K562 (cell line): ENCODE results near the gene KRT38. TPM values are rescaled to one million over a fixed set of nuclear protein-coding genes. Genes with fewer than 3 reads are reported as not detected.

ENCODE experiments used
- ATAC-seq: fragments of 200-7000 bp; cut with Tn5 transposase; 3 replicates; pipeline ENCODE4 v1.9.1; 2020; ENCODE audit warnings: moderate library complexity
- BruUV-seq: library from RNA; stranded (reverse); fragments of 400-500 nt; replicated peaks from 2 replicates; lab custom pipeline; 2021; lab: Mats Ljungman, UMichigan
- CTCF ChIA-PET: fragments of 300-600 bp; formaldehyde crosslinking; extraction: SDS; loops from one replicate; lab custom pipeline; 2021; ENCODE audit warnings: low intra/inter-chr PET ratio; lab: Yijun Ruan, JAX
- POLR2A ChIA-PET: fragments of 300-600, 350-650 bp; sonication (Branson Sonifier 250); formaldehyde crosslinking; extraction: SDS; loops from one replicate; lab custom pipeline; 2021; ENCODE audit warnings: antibody characterized with exemption, inconsistent platforms; lab: Yijun Ruan, JAX
- DNase-seq, 4 experiments: peaks; one replicate each; pipeline versions ENCODE4 v3.0.0 to v3.0.0-alpha.2; 2011 to 2018; ENCODE audit warnings: low spot score in 3 of 4, mixed read lengths in 3 of 4; ENCODE audit errors: extremely low read depth in 1 of 4
- FAIRE-seq: peaks from 2 replicates; lab custom pipeline; 2011; peaks lifted over from hg19 to GRCh38; lab: Jason Lieb, UNC
- H2AFZ ChIP-seq: 2 replicates; pipeline ENCODE4 v1.6.0; 2011; ENCODE audit warnings: low read depth, low read length, control low read depth, inconsistent platforms
- H3K27ac ChIP-seq: fragments of 200-600 bp; 3 replicates; pipeline ENCODE4 v1.8.0; 2011; ENCODE audit warnings: low read depth, mild to moderate bottlenecking, control low read depth, inconsistent platforms, low read length, moderate library complexity, mixed read lengths; ENCODE audit errors: extremely low read depth
- H3K27me3 ChIP-seq, 2 experiments: fragments of 300-600 bp in 1 of 2; 2 replicates in 1 of 2; 3 replicates in 1 of 2; pipeline versions ENCODE4 v1.6.0 to v1.8.0; 2011; ENCODE audit warnings: inconsistent platforms in 2 of 2, low read length in 2 of 2, mild to moderate bottlenecking in 1 of 2, mixed read lengths in 1 of 2, moderate library complexity in 1 of 2; ENCODE audit not compliant: control insufficient read depth in 2 of 2, insufficient read depth in 2 of 2
- H3K36me3 ChIP-seq: fragments of 300-600 bp; 3 replicates; pipeline ENCODE4 v1.8.0; 2011; ENCODE audit warnings: mild to moderate bottlenecking, low read length, inconsistent platforms; ENCODE audit not compliant: control insufficient read depth, insufficient read depth
- H3K4me1 ChIP-seq, 2 experiments: fragments of 200-600 bp in 1 of 2; replicated peaks in 1 of 2; 2 replicates in 1 of 2; 3 replicates in 1 of 2; pipeline versions ENCODE4 v1.5.1 to v1.8.0; 2011; ENCODE audit warnings: inconsistent platforms in 2 of 2, low read length in 2 of 2, mild to moderate bottlenecking in 1 of 2, mixed read lengths in 1 of 2, moderate library complexity in 1 of 2; ENCODE audit not compliant: control insufficient read depth in 2 of 2, insufficient read depth in 2 of 2
- H3K4me2 ChIP-seq: 2 replicates; pipeline ENCODE4 v1.6.1; 2011; ENCODE audit warnings: low read length, control low read depth, inconsistent platforms, mixed read lengths; ENCODE audit not compliant: insufficient read depth
- H3K4me3 ChIP-seq: fragments of 200-600 bp; sonication (generic), shearing (Covaris generic); 2 replicates; pipeline ENCODE4 v1.5.1; 2016; ENCODE audit warnings: control low read depth, inconsistent platforms
- H3K79me2 ChIP-seq: fragments of 200-600 bp; 3 replicates; pipeline ENCODE4 v1.8.0; 2011; ENCODE audit warnings: low read length, inconsistent platforms; ENCODE audit not compliant: control insufficient read depth, insufficient read depth
- H3K9ac ChIP-seq, 2 experiments: 2 replicates each; pipeline versions ENCODE4 v1.6.0 to v1.6.1; 2011; ENCODE audit warnings: low read depth in 2 of 2, low read length in 2 of 2, control low read depth in 1 of 2, inconsistent platforms in 1 of 2, mild to moderate bottlenecking in 1 of 2, mixed read lengths in 1 of 2; ENCODE audit not compliant: insufficient read depth in 1 of 2
- H3K9me1 ChIP-seq: one replicate; pipeline ENCODE4 v1.6.0; 2011; ENCODE audit warnings: inconsistent platforms, mild to moderate bottlenecking, low read length, moderate library complexity; ENCODE audit not compliant: control insufficient read depth, insufficient read depth
- H3K9me3 ChIP-seq: replicated peaks from 2 replicates; pipeline ENCODE4 v1.5.1; 2011; ENCODE audit warnings: low read depth, low read length, inconsistent platforms; ENCODE audit not compliant: control insufficient read depth, insufficient read depth
- H4K20me1 ChIP-seq: replicated peaks from 2 replicates; pipeline ENCODE4 v1.6.1; 2011; ENCODE audit warnings: low read length, inconsistent platforms, mixed read lengths; ENCODE audit not compliant: control insufficient read depth, insufficient read depth
- ADNP ChIP-seq: fragments of 200-800 bp; sonication (Bioruptor generic); IDR thresholded peaks from 2 replicates; pipeline ENCODE4 v1.6.1; 2016; ENCODE audit warnings: missing genetic modification characterization, missing compliant biosample characterization
- ARID1B ChIP-seq: fragments of 450-650 bp; IDR thresholded peaks from 2 replicates; pipeline ENCODE4 v1.6.1; 2016; ENCODE audit warnings: antibody characterized with exemption, mild to moderate bottlenecking, inconsistent platforms
- BRD4 ChIP-seq: fragments of 200-600 bp; sonication (generic); IDR thresholded peaks from 2 replicates; pipeline ENCODE4 v1.6.1; 2017; ENCODE audit warnings: inconsistent platforms
- CBX3 ChIP-seq, 2 experiments: IDR thresholded peaks; 1 replicate in 1 of 2; 2 replicates in 1 of 2; pipeline ENCODE4 v1.6.1; 2012; ENCODE audit warnings: inconsistent platforms in 2 of 2, low read length in 2 of 2, borderline replicate concordance in 1 of 2, control low read depth in 1 of 2
- ELF1 ChIP-seq: fragments of 200-800 bp; sonication (Bioruptor generic); IDR thresholded peaks from 2 replicates; pipeline ENCODE4 v1.6.1; 2016; ENCODE audit warnings: missing genetic modification characterization, missing compliant biosample characterization
- FOXK1 ChIP-seq: sonication (generic); formaldehyde crosslinking; IDR thresholded peaks from 2 replicates; pipeline ENCODE4 v1.8.0; 2022; ENCODE audit warnings: missing genetic modification reagents, mild to moderate bottlenecking, borderline replicate concordance
- FOXK2 ChIP-seq, 2 experiments: fragments of 450-650 bp; IDR thresholded peaks in 1 of 2; conservative IDR thresholded peaks in 1 of 2; 2 replicates each; pipeline ENCODE4 v1.6.1; 2016; ENCODE audit warnings: low read depth in 2 of 2, mild to moderate bottlenecking in 1 of 2
- KHSRP ChIP-seq: fragments of 450-650 bp; IDR thresholded peaks from 2 replicates; pipeline ENCODE4 v1.6.1; 2017
- PHB ChIP-seq: fragments of 250-450 bp; sonication (Bioruptor Pico); IDR thresholded peaks from 2 replicates; pipeline ENCODE4 v1.5.0; 2021
- PYGO2 ChIP-seq: fragments of 450-650 bp; IDR thresholded peaks from 2 replicates; pipeline ENCODE4 v1.6.1; 2016; ENCODE audit warnings: mild to moderate bottlenecking, missing genetic modification characterization, moderate library complexity, missing compliant biosample characterization
- RBM25 ChIP-seq: fragments of 200-400 bp; formaldehyde crosslinking; IDR thresholded peaks from 2 replicates; pipeline ENCODE4 v1.6.1; 2018; ENCODE audit warnings: low read length, low read depth, moderate library complexity; ENCODE audit not compliant: severe bottlenecking
- XRCC4 ChIP-seq: IDR thresholded peaks from one replicate; pipeline ENCODE4 v1.6.1; 2011; ENCODE audit not compliant: insufficient read depth, insufficient read length; ENCODE audit errors: extremely low read depth
- ZBTB7A ChIP-seq: IDR thresholded peaks from 2 replicates; pipeline ENCODE4 v1.6.1; 2011; ENCODE audit warnings: low read depth, mild to moderate bottlenecking, low read length, moderate library complexity, borderline replicate concordance; ENCODE audit not compliant: control insufficient read depth
- ZNF175 ChIP-seq: fragments of 200-800 bp; sonication (Bioruptor generic); IDR thresholded peaks from 2 replicates; pipeline ENCODE4 v1.6.1; 2016; ENCODE audit warnings: low read depth, mild to moderate bottlenecking, missing genetic modification characterization, missing compliant biosample characterization
- WGBS: fragments of 100-300 bp; shearing (Covaris generic); methylation state at CpG from one replicate; pipeline ENCODE4 v1.1.6; 2016; ENCODE audit warnings: low coverage, mixed read lengths; ENCODE audit not compliant: insufficient coverage; ENCODE audit errors: missing lambda C conversion rate; 5-methylcytosine and 5-hydroxymethylcytosine counted together
- in situ Hi-C: fragments of 300-500 bp; cut with MboI; formaldehyde crosslinking; loops from 4 replicates; pipeline ENCODE4 v1.15.0; 2018; ENCODE audit warnings: inconsistent platforms, mixed read lengths
- intact Hi-C: fragments of 100-400 bp; cut with micrococcal nuclease; formaldehyde crosslinking; loops from 2 replicates; pipeline ENCODE4 v1.14.2; 2022
- polyA plus RNA-seq, 8 experiments: library from polyadenylated mRNA; depleted of rRNA in 4 of 8; stranded (reverse) in 5 of 8; unstranded in 3 of 8; fragments of >200 nt; fragmentation: Nextera tagmentation in 2 of 8; fragmentation: Illumina TruSeq in 1 of 8; extraction: Ambion mirVana in 2 of 8; extraction: Trizol in 1 of 8; gene quantifications; 2 replicates each; pipeline versions ENCODE4 v1.2.1 to v1.2.3, GENCODE V29; 2011 to 2014; ENCODE audit warnings: inconsistent platforms in 1 of 8, missing spikeins in 1 of 8
- total RNA-seq, 7 experiments: library from RNA; depleted of rRNA in 6 of 7; stranded (reverse); fragments of >200 nt in 6 of 7; fragmentation: Illumina TruSeq in 2 of 7; extraction: Trizol in 2 of 7; gene quantifications; 2 replicates each; pipeline versions ENCODE4 v1.2.1 to v1.2.3, GENCODE V29; 2011 to 2021; ENCODE audit warnings: low replicate concordance in 1 of 7
- TF ChIP-seq, protein P1 (sequence below): fragments of 450-650 bp; formaldehyde crosslinking; conservative IDR thresholded peaks from 2 replicates; pipeline ENCODE4 v1.4.0; 2022; ENCODE audit warnings: mild to moderate bottlenecking, missing genetic modification characterization
- TF ChIP-seq, protein P2 (sequence below): sonication (generic); formaldehyde crosslinking; IDR thresholded peaks from 2 replicates; pipeline ENCODE4 v1.4.0; 2020; ENCODE audit warnings: mild to moderate bottlenecking, missing genetic modification reagents
- TF ChIP-seq, protein P3 (sequence below): sonication (generic); formaldehyde crosslinking; IDR thresholded peaks from 2 replicates; pipeline ENCODE4 v1.8.0; 2023; ENCODE audit warnings: mild to moderate bottlenecking, missing genetic modification reagents

KRT38 gene
- total and polyA plus RNA-seq, 9 of the 15 experiments (the other 6 are each of a cell fraction or from before 2014, with no cell fraction given): not detected

DNA sequence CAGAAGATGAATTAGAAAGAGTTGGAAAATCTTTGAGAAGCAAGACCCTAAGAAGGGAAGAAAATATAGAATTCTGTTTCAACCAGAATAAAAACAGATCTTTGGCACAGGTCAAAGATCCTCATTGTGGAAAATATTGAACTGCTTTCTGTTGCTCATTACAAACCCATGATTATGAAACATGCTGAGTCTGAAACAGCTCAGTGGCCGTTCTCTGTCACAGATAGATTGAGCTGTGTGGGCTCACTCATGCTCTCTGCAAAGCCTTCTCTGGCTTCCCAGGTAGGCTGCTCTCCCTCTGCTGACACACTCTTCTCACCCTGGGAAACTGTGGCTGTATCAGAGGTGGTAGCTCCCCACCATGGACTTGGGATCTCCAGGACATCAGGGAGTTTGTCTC, 3.4 kb upstream of the KRT38 start:
- H2AFZ ChIP-seq: no peak overlapping the region
- H3K4me1 ChIP-seq: no peaks in the 10 kb centered on the region
- ATAC-seq (no peak), FAIRE-seq (no peak), DNase-seq (no peak)
- no peak overlapping the region for H3K27ac ChIP-seq
- in situ Hi-C loops (no loop called here), intact Hi-C loops (no loop called here)
- H3K4me3 ChIP-seq: no peak overlapping the region
- no peaks in the 10 kb centered on the region for H4K20me1 ChIP-seq
- 5% methylated on average over 1 of the region's 1 CpG for WGBS
- H3K9ac ChIP-seq: no peak overlapping the region
- no peaks in the 10 kb centered on the region for H3K9me3 ChIP-seq
- ChIA-PET POLR2A (no interaction called here), CTCF (no interaction called here)
- no peaks in the 10 kb centered on the region for H3K36me3 ChIP-seq
- BruUV-seq: no TSS peak
- H3K79me2 ChIP-seq: no peaks in the 10 kb centered on the region; the same call in 2 of the 3 replicates
- no peak overlapping the region for H3K4me2 ChIP-seq
- H3K9me1 ChIP-seq: no peaks in the 10 kb centered on the region
- peaks cover 7 to 26% of the 10 kb centered on the region in 2 experiments; a peak in 4 of 5 replicates for H3K27me3 ChIP-seq
- TF ChIP-seq ARID1B (no peak), ZNF175 (CRISPR knock-in tag) (no peak), ADNP (tag) (no peak), BRD4 (no peak), FOXK2 (conservative IDR thresholded peaks at IDR 0.05 in 1 of 2, IDR thresholded peaks at IDR 0.05 in 1 of 2; ENCODE audit: low read depth in 2 of 2) (no peak), PYGO2 (tag) (no peak), CBX3 (IDR thresholded peaks at IDR 0.05; ENCODE audit: borderline replicate concordance in 1 of 2, low read length in 2 of 2) (no peak), RBM25 (no peak), FOXK1 (CRISPR knock-in tag) (no peak), XRCC4 (no peak), ZBTB7A (no peak), KHSRP (no peak), ELF1 (tag) (no peak), PHB (CRISPR knock-in tag) (no peak)
- TF ChIP-seq, protein P1, sequence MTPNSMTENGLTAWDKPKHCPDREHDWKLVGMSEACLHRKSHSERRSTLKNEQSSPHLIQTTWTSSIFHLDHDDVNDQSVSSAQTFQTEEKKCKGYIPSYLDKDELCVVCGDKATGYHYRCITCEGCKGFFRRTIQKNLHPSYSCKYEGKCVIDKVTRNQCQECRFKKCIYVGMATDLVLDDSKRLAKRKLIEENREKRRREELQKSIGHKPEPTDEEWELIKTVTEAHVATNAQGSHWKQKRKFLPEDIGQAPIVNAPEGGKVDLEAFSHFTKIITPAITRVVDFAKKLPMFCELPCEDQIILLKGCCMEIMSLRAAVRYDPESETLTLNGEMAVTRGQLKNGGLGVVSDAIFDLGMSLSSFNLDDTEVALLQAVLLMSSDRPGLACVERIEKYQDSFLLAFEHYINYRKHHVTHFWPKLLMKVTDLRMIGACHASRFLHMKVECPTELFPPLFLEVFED (CRISPR knock-in tag): no peak
- TF ChIP-seq, protein P2, sequence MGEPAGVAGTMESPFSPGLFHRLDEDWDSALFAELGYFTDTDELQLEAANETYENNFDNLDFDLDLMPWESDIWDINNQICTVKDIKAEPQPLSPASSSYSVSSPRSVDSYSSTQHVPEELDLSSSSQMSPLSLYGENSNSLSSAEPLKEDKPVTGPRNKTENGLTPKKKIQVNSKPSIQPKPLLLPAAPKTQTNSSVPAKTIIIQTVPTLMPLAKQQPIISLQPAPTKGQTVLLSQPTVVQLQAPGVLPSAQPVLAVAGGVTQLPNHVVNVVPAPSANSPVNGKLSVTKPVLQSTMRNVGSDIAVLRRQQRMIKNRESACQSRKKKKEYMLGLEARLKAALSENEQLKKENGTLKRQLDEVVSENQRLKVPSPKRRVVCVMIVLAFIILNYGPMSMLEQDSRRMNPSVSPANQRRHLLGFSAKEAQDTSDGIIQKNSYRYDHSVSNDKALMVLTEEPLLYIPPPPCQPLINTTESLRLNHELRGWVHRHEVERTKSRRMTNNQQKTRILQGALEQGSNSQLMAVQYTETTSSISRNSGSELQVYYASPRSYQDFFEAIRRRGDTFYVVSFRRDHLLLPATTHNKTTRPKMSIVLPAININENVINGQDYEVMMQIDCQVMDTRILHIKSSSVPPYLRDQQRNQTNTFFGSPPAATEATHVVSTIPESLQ (CRISPR knock-in tag): no peak
- TF ChIP-seq, protein P3, sequence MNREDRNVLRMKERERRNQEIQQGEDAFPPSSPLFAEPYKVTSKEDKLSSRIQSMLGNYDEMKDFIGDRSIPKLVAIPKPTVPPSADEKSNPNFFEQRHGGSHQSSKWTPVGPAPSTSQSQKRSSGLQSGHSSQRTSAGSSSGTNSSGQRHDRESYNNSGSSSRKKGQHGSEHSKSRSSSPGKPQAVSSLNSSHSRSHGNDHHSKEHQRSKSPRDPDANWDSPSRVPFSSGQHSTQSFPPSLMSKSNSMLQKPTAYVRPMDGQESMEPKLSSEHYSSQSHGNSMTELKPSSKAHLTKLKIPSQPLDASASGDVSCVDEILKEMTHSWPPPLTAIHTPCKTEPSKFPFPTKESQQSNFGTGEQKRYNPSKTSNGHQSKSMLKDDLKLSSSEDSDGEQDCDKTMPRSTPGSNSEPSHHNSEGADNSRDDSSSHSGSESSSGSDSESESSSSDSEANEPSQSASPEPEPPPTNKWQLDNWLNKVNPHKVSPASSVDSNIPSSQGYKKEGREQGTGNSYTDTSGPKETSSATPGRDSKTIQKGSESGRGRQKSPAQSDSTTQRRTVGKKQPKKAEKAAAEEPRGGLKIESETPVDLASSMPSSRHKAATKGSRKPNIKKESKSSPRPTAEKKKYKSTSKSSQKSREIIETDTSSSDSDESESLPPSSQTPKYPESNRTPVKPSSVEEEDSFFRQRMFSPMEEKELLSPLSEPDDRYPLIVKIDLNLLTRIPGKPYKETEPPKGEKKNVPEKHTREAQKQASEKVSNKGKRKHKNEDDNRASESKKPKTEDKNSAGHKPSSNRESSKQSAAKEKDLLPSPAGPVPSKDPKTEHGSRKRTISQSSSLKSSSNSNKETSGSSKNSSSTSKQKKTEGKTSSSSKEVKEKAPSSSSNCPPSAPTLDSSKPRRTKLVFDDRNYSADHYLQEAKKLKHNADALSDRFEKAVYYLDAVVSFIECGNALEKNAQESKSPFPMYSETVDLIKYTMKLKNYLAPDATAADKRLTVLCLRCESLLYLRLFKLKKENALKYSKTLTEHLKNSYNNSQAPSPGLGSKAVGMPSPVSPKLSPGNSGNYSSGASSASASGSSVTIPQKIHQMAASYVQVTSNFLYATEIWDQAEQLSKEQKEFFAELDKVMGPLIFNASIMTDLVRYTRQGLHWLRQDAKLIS: no peak
